Neural cell (in vitro differentiated cells): ENCODE measurements around the gene CT47C1. TPM values are rescaled to one million over a fixed set of nuclear protein-coding genes. Genes with fewer than 3 reads are reported as not detected.

ENCODE experiments used
- H2AFZ ChIP-seq: fragments of 200-600, 300-800 bp; sonication (generic), shearing (Covaris generic); 2 replicates; pipeline ENCODE4 v1.6.0; 2014; ENCODE audit warnings: low read depth, mild to moderate bottlenecking, antibody characterized with exemption, low read length, moderate library complexity
- H3F3A ChIP-seq: fragments of 200-600 bp; shearing (Covaris generic); 2 replicates; pipeline ENCODE4 v1.6.1; 2016; ENCODE audit warnings: mild to moderate bottlenecking, moderate library complexity, mixed read lengths, antibody characterized with exemption, low read length; ENCODE audit not compliant: insufficient read depth, poor library complexity, severe bottlenecking
- H3K27ac ChIP-seq: fragments of 200-600, 300-800 bp; sonication (generic), shearing (Covaris generic); 2 replicates; pipeline ENCODE4 v1.5.1; 2014; ENCODE audit warnings: mild to moderate bottlenecking, low read length, moderate library complexity
- H3K27me3 ChIP-seq: fragments of 300-800, 200-600 bp; sonication (generic), shearing (Covaris generic); 2 replicates; pipeline ENCODE4 v1.6.0; 2014; ENCODE audit warnings: mild to moderate bottlenecking, low read depth, low read length, moderate library complexity; ENCODE audit not compliant: insufficient read depth
- H3K36me3 ChIP-seq: fragments of 300-800, 200-600 bp; sonication (generic), shearing (Covaris generic); 2 replicates; pipeline ENCODE4 v1.5.1; 2014; ENCODE audit warnings: mild to moderate bottlenecking, antibody characterized with exemption, low read length, moderate library complexity; ENCODE audit not compliant: insufficient read depth
- H3K4me2 ChIP-seq: fragments of 300-800, 200-600 bp; sonication (generic), shearing (Covaris generic); 2 replicates; pipeline ENCODE4 v1.6.0; 2014; ENCODE audit warnings: mild to moderate bottlenecking, low read length
- H3K4me3 ChIP-seq: fragments of 300-800, 200-600 bp; sonication (generic), shearing (Covaris generic); 2 replicates; pipeline ENCODE4 v1.5.1; 2014; ENCODE audit warnings: mild to moderate bottlenecking, low read length, moderate library complexity
- H3K79me2 ChIP-seq: fragments of 200-600 bp; shearing (Covaris generic); replicated peaks from 2 replicates; pipeline ENCODE4 v1.6.0; 2014; ENCODE audit warnings: mild to moderate bottlenecking, low read length, moderate library complexity; ENCODE audit not compliant: insufficient read depth
- H3K9ac ChIP-seq: fragments of 300-800, 200-600 bp; sonication (generic), shearing (Covaris generic); 2 replicates; pipeline ENCODE4 v1.6.1; 2016; ENCODE audit warnings: mild to moderate bottlenecking, low read length, mixed read lengths
- H3K9me2 ChIP-seq: fragments of 200-600 bp; shearing (Covaris generic); 2 replicates; pipeline ENCODE4 v1.6.1; 2016; ENCODE audit warnings: mild to moderate bottlenecking, low read length, mixed read lengths; ENCODE audit not compliant: insufficient read depth
- H3K9me3 ChIP-seq: fragments of 200-600, 300-800 bp; sonication (generic), shearing (Covaris generic); 2 replicates; pipeline ENCODE4 v1.6.1; 2016; ENCODE audit warnings: mild to moderate bottlenecking, mixed run types, low read length, moderate library complexity, mixed read lengths
- H4K20me1 ChIP-seq: fragments of 200-600 bp; shearing (Covaris generic); 2 replicates; pipeline ENCODE4 v1.6.1; 2016; ENCODE audit warnings: mild to moderate bottlenecking, mixed run types; ENCODE audit not compliant: insufficient read depth
- CTCF ChIP-seq: fragments of 450-650 bp; IDR thresholded peaks from 2 replicates; pipeline ENCODE4 v1.5.1; 2014; ENCODE audit warnings: antibody characterized with exemption, mild to moderate bottlenecking, moderate library complexity; ENCODE audit not compliant: poor library complexity, severe bottlenecking
- EP300 ChIP-seq: fragments of 450-650 bp; conservative IDR thresholded peaks from 2 replicates; pipeline ENCODE4 v1.6.1; 2014; ENCODE audit warnings: antibody characterized with exemption, mild to moderate bottlenecking, moderate library complexity; ENCODE audit not compliant: poor library complexity, severe bottlenecking
- EZH2 ChIP-seq: fragments of 200-600, 300-800 bp; shearing (Covaris generic), sonication (generic); IDR thresholded peaks from 2 replicates; pipeline ENCODE4 v1.6.1; 2014; ENCODE audit warnings: antibody characterized with exemption, low read length, borderline replicate concordance, mild to moderate bottlenecking; ENCODE audit not compliant: insufficient read depth, poor library complexity, severe bottlenecking
- MXI1 ChIP-seq: fragments of 450-650 bp; conservative IDR thresholded peaks from 2 replicates; pipeline ENCODE4 v1.6.1; 2014; ENCODE audit warnings: antibody characterized with exemption, mild to moderate bottlenecking; ENCODE audit not compliant: poor library complexity, severe bottlenecking
- POLR2AphosphoS5 ChIP-seq: IDR thresholded peaks from 2 replicates; pipeline ENCODE4 v1.6.1; 2012
- RAD21 ChIP-seq: fragments of 450-650 bp; conservative IDR thresholded peaks from 2 replicates; pipeline ENCODE4 v1.6.1; 2014; ENCODE audit warnings: antibody characterized with exemption, mild to moderate bottlenecking, moderate library complexity
- SMC3 ChIP-seq: fragments of 450-650 bp; conservative IDR thresholded peaks from 2 replicates; pipeline ENCODE4 v1.6.1; 2014; ENCODE audit warnings: antibody characterized with exemption, mild to moderate bottlenecking, moderate library complexity; ENCODE audit not compliant: poor library complexity
- TAF1 ChIP-seq: IDR thresholded peaks from 2 replicates; pipeline ENCODE4 v1.6.1; 2012; ENCODE audit warnings: low read depth
- polyA plus RNA-seq: library from polyadenylated mRNA; depleted of rRNA; stranded (reverse); fragments of >200 nt; gene quantifications from 2 replicates; pipeline ENCODE4 v1.2.3, GENCODE V29; 2014
- TF ChIP-seq, protein P1 (sequence below): IDR thresholded peaks from 2 replicates; pipeline ENCODE4 v1.6.1; 2012; ENCODE audit warnings: borderline replicate concordance

Gene CT47C1
- polyA plus RNA-seq, 1 donor from 2014 or later: not detected

DNA sequence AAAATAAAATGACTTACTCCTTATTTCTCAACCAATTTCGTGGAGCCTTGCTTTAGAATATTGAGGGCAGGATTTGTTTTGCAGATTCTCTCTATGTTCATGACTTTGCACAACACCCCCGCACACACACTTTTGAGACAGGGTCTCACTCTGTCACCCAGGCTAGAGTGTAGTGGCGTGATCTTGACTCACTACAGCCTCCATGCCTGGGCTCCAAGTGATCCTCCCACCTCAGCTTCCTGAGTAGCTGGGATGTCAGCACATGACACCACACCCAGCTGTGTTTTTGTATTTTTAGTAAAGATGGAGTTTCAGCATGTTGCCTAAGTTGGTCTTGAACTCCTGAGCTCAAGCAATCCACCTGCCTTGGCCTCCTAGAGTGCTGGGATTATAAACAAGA, 12.0 kb downstream of the CT47C1 start:
- H3K27me3 ChIP-seq: no peaks in the 10 kb centered on the region
- no peaks in the 10 kb centered on the region for H3K79me2 ChIP-seq
- H3F3A ChIP-seq: no peaks in the 10 kb centered on the region

DNA sequence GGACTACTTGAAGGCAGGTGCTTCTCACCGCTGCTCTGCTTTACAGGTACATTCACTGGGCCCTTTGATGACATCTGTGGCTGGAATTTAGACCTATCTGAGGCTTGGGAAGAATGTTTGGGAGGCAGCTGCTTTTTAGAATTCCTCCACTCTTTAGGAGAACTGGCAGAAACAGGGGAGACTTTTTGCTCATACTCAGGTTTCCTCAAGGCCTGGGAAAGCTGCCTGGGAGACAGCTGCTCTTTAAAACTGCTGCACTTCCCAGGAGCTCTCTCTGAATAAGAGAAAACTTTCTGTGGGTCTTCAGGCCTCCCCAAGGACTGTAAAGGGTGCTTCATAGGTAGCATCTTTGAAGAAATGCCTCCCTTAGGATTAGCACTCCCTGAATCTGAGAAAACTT, 14.3 kb downstream of the CT47C1 start:
- no peaks in the 10 kb centered on the region for H3K9me3 ChIP-seq
- H3K27me3 ChIP-seq: no peaks in the 10 kb centered on the region
- H3K9ac ChIP-seq: no peak overlapping the region
- H3K79me2 ChIP-seq: no peaks in the 10 kb centered on the region
- H2AFZ ChIP-seq: no peak overlapping the region
- no peaks in the 10 kb centered on the region for H4K20me1 ChIP-seq
- TF ChIP-seq SMC3: no peak
- no peak overlapping the region for H3K4me2 ChIP-seq
- H3F3A ChIP-seq: no peaks in the 10 kb centered on the region
- H3K9me2 ChIP-seq: no peaks in the 10 kb centered on the region
- H3K36me3 ChIP-seq: no peaks in the 10 kb centered on the region
- H3K27ac ChIP-seq: no peak overlapping the region
- no peak overlapping the region for H3K4me3 ChIP-seq

More for the DNA sequence above, 12.0 kb downstream of the CT47C1 start:
- H3K9ac ChIP-seq: no peak overlapping the region
- H3K4me2 ChIP-seq: no peak overlapping the region
- H2AFZ ChIP-seq: no peak overlapping the region
- no peaks in the 10 kb centered on the region for H4K20me1 ChIP-seq
- H3K9me2 ChIP-seq: no peaks in the 10 kb centered on the region
- H3K4me3 ChIP-seq: no peak overlapping the region
- TF ChIP-seq, protein P1, sequence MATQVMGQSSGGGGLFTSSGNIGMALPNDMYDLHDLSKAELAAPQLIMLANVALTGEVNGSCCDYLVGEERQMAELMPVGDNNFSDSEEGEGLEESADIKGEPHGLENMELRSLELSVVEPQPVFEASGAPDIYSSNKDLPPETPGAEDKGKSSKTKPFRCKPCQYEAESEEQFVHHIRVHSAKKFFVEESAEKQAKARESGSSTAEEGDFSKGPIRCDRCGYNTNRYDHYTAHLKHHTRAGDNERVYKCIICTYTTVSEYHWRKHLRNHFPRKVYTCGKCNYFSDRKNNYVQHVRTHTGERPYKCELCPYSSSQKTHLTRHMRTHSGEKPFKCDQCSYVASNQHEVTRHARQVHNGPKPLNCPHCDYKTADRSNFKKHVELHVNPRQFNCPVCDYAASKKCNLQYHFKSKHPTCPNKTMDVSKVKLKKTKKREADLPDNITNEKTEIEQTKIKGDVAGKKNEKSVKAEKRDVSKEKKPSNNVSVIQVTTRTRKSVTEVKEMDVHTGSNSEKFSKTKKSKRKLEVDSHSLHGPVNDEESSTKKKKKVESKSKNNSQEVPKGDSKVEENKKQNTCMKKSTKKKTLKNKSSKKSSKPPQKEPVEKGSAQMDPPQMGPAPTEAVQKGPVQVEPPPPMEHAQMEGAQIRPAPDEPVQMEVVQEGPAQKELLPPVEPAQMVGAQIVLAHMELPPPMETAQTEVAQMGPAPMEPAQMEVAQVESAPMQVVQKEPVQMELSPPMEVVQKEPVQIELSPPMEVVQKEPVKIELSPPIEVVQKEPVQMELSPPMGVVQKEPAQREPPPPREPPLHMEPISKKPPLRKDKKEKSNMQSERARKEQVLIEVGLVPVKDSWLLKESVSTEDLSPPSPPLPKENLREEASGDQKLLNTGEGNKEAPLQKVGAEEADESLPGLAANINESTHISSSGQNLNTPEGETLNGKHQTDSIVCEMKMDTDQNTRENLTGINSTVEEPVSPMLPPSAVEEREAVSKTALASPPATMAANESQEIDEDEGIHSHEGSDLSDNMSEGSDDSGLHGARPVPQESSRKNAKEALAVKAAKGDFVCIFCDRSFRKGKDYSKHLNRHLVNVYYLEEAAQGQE: no peak
- TF ChIP-seq MXI1 (no peak), CTCF (no peak), EP300 (no peak), TAF1 (no peak), SMC3 (no peak), POLR2AphosphoS5 (no peak), RAD21 (no peak), EZH2 (no peak)
- H3K36me3 ChIP-seq: no peaks in the 10 kb centered on the region
- H3K9me3 ChIP-seq: no peaks in the 10 kb centered on the region
- no peak overlapping the region for H3K27ac ChIP-seq

DNA sequence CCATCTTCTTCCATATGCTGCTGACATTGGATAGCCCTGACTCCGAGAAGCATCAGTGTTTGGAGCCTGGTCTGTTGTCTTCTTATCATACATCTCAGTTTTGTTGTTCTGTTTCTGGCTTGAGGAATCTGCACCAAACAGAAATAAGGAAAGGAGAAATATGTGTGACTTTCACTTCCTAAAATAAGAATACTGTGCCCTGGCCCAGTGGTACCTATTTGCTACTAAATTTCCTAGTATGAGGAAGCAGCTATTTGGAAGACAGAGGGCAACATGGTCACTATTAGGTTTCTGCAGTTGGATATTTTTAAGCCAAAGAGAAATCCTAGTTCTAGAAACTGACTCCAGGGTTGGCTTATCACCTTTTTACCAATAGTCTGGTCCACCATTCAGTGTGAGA, 16.8 kb downstream of the CT47C1 start:
- H3K27me3 ChIP-seq: no peaks in the 10 kb centered on the region
- TF ChIP-seq, protein P1: no peak
- no peak for TF ChIP-seq RAD21
- TF ChIP-seq EZH2: no peak
- TF ChIP-seq SMC3: no peak
- no peak for TF ChIP-seq CTCF
- TF ChIP-seq POLR2AphosphoS5: no peak
- no peak for TF ChIP-seq MXI1
- TF ChIP-seq TAF1: no peak
- no peak for TF ChIP-seq EP300
- H3K27ac ChIP-seq: no peak overlapping the region
- H3K79me2 ChIP-seq: no peaks in the 10 kb centered on the region
- H3F3A ChIP-seq: no peaks in the 10 kb centered on the region
- H3K9ac ChIP-seq: no peak overlapping the region
- H4K20me1 ChIP-seq: no peaks in the 10 kb centered on the region
- H3K4me2 ChIP-seq: no peak overlapping the region
- no peaks in the 10 kb centered on the region for H3K9me2 ChIP-seq
- no peak overlapping the region for H3K4me3 ChIP-seq
- H3K9me3 ChIP-seq: no peaks in the 10 kb centered on the region
- H3K36me3 ChIP-seq: no peaks in the 10 kb centered on the region
- H2AFZ ChIP-seq: no peak overlapping the region
